Stimulated activated CD8-positive, alpha-beta memory T cell treated with anti-CD3 and anti-CD28 coated beads, Interleukin-4, amount 100 ng/mL, for 4 hours (primary cell): ENCODE data around the gene CDX1.

ENCODE experiments used
- DNase-seq, 2 donors: peaks; one replicate each; pipeline ENCODE4 v3.0.0-alpha.2; 2020; ENCODE audit warnings: low read depth in 2 of 2, low spot score in 1 of 2

Gene CDX1

DNA sequence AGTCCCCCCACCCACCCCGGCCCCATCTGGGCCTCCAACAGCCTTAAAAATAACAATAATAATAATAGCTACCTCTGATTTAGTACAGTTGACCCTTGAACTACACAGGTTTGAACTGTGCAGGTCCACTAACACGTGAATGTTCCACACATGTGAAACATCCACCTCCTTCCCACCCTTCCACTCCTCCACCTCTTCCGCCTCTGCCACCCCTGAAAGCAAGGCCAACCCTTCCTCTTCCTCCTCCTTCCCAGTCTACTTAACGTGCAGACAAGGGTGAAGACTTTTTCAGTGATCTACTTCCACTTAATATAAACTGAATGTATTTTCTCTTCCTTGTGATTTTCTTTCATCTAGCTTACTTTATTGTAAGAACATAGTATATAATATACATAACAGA lies 21.7 kb upstream of the CDX1 start:
- DNase-seq, result no peak

DNA sequence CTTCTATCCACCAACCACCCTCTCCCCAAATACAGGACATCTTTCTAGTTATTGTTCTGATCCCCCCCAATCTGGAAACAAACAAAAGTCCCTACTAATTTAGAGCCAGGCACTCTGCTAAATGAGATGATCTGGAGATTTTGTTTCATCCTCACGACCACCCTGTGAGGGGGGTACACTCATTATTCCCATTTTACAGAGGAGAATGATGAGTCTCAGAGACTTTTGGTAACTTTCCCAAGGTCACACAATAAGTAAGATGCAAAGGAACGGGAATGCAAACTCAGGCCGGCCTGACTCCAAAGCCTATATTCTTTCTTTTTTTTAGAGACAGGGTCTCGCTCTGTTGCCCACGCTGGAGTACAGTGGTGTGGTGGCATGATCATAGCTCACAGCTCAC lies 20.3 kb upstream of the CDX1 start:
- no peak for DNase-seq

DNA sequence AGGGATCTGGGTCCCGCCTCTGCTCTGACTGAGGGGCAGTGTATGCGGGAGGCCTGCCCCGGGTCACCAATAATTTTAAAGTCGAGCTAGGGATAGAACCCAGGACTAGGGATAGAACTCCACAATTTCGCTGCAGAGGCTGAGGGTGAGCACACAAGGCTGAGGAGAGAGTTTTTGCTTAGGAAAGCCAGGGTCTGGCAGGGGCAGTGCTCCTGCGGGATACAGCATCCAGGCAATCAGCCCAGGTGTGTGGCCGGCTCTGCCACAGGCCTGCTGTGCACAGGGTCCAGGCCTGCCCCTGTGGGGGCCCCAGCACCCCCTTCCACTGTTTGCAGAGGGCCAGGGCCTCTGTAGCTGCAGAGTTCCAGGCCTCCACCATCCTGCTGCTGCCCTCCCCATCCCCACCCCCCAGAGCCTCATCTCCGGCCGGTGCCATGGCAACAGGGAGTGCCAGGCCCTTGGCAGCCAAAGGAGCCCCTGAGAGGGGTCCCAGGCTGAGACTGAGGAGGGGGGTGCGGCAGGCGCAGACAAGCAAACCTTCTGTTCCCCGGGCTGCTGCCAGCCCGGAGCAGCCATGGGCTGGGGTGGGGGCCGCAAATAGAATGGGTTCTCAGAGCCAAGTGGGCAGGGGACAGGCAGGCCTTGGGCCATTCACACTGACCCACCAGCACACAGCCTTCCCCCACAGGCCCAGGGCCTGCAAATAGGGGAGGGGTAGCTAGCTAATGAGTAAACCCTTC lies 19.5 kb upstream of the CDX1 start:
- no peak for DNase-seq

DNA sequence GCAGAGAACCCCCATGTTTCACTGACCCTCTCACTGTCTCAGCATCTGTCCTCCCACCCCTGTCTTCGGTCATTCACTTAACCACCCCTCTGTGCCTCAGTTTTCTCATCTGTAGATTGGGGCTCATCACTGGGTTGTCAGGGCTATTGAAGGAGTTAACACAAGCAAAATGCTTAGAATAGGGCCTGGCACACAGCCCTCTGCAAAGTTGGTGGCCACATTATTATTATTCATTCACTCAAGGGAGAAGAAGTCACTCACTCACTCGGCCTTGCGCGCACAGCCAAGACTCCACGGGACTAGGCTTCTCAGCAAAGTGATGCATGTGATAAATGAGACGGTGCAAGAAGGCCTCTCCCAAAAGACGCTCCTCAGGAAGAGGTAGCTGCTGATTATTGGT lies 18.9 kb upstream of the CDX1 start:
- DNase-seq, result no peak

DNA sequence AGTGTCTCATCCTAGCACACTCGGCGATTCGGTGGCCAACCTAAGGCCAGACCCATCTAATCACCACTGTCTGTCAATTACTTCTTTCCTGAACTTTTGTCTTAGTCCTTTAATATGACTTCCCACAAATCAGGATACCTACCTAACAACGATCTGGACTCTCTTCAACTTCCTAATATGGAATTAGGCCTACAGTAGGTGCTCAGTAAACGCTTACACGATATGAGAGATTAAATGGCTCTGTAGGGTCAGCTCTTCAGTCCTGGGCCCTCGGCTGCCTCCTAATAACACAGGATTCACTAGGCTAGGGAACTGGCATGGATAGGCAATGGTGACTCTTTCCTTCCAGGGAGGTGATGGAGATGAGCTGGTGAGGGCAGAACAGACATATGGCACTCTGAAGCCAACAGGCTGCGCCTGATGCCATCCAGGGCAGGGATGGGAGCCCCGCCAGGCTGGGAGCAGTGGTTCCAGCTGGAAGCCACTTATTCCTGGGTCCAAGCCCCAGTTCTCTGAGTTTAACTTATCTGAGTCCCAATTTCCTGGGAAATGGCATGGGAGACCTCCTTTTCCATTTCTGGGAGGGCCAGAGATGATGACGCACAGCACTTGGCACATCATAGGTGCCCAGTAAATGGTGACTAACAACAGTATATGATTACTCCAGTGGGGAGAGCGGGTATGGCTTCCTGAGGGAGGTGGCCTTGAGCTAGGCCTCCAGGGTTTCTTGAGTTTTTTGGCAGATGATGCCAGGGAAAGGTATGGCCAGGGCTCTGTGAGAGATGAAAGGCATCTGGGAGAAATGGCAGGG lies 18.3 kb upstream of the CDX1 start:
- DNase-seq, result no peak

DNA sequence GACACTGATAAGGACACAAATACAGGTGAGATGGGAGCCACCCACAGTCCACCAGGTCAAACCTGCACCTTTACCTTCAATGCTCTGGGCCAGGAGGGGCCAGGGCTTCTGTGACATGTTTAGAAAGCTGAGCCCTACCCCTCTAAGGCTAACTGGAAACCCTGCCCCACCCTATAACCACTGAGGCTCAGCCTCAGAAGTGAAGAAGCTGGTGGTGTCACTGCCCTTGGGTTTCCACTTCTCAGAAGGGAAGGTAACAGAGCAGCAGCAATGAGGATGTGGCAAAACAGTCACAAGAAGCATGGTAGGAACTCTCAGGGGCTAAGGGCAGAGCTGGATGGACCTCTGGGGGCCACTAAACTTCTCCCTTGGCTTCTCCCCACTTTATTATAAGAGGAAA lies 17.0 kb upstream of the CDX1 start:
- no peak for DNase-seq

DNA sequence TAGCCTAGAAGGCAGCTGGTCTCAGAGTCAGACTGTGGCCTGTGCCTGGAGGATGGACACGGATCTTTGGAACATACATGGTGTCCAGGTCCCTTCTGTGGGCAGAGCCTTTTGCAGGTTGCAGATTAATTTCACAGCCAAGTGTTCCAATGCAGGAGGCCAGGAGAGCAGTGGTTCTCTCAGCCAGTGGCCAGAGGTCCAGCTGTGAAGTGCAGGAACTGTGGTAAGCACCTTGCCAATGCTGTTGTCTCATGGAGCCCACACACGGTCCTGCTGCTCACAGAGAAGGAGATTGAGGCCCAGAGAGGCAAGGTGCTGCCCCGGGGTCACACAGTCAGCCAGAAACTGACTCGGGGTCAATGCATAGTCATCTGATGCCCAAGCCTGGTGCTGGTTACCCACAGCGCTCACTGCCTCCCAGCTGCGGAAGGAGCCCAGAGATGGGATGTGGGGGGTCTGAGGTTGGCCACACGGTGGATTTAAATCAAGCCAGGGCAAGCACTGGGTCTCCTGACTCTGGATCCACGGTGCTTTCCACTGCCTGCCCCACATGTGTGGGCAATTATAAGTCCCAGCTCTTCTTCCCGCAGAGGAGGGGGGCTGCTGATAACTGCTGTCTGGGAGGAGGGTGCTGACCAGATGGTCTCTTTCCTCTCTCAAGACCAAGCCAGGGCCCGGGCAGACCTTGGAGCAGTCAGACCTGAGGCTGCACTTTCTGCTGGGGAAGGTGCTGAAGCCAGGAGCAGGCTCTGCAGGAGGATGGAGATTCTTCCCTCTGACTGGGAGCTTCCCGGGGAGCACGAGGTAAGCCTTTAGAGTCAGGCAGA lies 13.7 kb upstream of the CDX1 start:
- no peak for DNase-seq

DNA sequence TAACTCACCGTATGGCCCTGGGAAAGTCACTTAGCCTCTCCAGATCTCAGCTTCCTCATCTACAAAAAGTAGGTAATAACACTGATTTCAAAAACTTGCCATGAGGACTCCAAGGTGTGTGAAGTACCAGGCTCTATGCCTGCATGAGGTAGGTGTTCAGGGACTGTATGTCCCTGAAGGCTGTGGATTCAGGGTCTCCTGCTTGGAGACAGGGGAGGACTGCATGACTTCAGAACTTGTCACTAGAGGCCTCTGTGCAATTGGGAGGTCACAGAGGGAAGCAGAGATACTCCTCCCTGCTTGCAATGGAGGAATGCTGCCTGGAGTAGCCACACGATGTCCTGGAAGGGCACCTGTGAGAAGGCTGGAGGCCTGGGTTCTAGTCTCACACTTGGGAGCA lies 13.1 kb upstream of the CDX1 start:
- DNase-seq, result no peak

DNA sequence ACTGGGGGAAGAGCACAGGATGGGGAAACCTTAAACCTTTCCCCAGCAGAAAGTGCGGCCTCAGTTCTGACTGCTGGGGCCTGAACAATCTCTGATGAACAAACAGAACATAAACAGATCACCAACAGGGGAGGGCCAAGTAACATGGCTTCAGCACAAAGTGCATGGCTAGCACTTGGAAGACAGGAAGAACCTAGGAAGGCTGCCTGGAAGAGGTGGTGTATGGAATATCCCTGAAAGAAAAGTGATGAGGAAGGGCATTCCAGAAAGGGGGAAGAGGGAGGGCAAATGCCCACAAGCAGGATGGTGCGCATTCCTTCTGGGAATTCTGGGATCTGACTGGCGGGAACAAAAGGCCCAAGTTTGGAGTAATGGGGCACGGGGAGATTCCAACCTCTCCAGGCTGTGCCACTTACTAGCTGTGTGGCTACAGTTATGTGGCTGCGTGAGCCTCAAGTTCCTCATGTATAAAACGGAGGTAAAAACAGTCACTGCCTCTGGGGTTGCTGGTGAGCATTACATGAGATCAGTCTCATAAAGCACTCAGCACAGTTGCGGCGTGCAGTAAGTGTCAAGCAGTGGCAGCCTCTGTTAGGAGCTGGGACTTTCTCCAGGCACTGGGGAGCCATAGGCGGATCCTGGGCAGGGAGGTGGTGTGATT lies 12.5 kb upstream of the CDX1 start:
- no peak for DNase-seq

DNA sequence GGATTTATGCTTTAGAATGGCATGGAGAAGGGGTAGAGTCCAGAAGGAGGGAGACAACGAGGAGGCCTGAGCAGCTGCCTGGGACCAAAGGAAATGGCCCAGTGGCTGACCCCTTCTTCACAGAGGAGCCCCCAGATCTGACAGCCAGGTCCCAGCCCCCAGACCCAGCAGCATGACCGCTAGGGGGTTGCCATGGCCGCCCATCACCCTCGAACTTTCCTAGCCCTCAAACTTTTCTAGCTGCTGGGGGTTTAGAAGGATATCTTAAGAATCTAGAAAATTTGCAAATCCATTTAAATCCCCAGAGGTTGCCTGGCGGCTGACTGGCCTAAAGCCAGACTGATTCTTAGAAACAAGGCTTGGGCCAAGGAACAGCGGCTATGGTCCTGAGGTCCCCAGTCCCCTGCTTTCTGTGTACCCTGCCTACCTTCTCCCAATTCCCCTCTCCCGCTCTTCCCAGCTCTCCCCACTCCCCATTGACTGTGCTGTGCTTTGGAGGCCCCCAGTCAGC lies 11.9 kb upstream of the CDX1 start:
- no peak for DNase-seq

DNA sequence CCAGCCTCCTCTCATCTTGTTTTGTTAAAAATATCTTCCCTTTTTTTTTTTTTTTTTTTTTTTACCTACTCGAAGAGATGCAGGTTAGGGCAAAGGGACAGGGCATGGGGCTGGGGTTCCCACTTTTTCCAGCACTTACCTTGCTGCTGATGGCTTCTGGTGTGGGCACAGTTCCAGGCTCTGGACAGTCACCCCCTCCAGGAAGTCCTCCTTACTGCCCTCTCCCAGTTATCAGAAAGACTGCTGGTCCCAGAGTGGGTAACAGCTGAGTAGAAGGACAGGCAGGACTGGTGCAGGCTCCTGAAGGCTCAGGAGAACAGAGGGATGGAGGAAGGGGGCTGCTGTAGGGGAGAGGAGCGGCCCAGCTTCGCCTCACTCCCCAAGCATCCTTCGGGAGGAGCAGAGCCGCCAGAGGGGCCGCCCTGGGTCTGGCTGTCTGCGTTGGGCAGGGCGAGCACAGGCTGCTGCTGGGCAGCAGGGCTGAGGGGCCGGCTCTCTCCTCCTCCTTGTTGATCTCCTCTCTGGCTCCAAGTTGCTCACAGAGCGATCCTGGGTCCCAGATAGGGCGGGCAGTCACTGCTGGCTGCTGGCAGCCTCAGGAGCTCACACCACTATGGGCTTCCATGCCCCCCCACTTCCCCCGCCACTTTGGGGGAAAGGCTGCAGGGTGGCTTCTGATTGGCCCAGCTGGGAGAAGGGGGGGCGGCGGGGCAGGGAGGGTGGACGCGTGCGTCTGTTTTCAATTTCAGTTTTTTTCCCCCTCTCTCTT lies 11.1 kb upstream of the CDX1 start, which contains the start of gene PDGFRB:
Gene PDGFRB (minus strand): TSS at position 588 of the 769 bp plus-strand sequence. CDS start 18,798 bp downstream, outside the sequence.
- peak; percentile 17 to 39 for DNase-seq

DNA sequence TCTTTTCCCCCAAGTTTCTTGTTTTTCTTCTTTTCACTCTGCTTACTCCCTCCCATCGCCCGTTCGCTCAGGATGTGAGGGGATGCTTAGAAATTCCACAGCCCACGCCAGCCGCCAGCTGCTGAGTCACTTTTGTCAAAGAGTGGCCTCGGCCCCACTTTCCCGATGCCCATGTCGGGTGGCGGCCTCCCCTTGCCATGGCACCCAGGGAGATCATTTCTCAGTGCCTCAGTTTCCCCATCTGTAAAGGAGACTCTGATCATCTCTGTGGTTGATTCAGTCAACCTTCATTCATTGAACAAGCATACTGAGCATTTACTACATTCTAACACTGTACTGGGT lies 10.6 kb upstream of the CDX1 start:
- no peak for DNase-seq

DNA sequence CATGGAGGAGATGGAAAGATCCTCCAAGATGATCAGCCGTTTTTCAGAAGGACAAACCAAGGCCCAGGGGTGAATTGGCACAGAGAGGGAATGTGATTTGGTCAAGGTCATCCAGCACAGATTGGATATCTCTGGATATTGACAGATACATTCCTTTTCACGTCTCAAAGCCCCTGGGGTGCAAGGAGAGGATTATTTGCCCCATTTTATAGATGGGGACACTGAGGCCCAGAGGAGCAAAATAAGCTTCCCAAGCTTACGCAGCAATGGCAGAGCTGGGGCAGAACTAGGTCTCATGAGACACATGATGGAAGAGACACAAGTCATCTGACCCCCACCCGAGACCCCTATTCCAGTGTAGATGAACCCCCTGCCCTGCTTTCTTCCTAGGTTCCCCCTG lies 10.0 kb upstream of the CDX1 start:
- no peak for DNase-seq

DNA sequence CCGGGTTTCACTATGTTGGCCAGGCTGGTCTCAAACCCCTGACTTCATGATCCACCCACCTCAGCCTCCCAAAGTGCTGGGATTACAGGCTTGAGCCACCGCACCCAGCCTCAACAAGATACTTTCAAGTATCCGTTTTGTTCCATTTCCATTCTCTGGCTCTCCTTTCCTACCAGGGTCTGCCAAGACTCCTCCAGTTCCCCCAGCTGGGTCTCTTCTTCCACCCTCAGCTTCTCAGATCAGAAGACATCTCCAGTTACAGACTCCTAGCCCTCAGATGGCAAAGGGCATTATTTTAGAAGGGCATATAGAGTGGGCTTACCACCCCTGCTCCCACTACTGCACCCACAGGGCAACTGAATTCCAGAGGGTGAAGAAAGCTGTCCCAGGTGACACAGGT lies 9.4 kb upstream of the CDX1 start:
- no peak for DNase-seq

DNA sequence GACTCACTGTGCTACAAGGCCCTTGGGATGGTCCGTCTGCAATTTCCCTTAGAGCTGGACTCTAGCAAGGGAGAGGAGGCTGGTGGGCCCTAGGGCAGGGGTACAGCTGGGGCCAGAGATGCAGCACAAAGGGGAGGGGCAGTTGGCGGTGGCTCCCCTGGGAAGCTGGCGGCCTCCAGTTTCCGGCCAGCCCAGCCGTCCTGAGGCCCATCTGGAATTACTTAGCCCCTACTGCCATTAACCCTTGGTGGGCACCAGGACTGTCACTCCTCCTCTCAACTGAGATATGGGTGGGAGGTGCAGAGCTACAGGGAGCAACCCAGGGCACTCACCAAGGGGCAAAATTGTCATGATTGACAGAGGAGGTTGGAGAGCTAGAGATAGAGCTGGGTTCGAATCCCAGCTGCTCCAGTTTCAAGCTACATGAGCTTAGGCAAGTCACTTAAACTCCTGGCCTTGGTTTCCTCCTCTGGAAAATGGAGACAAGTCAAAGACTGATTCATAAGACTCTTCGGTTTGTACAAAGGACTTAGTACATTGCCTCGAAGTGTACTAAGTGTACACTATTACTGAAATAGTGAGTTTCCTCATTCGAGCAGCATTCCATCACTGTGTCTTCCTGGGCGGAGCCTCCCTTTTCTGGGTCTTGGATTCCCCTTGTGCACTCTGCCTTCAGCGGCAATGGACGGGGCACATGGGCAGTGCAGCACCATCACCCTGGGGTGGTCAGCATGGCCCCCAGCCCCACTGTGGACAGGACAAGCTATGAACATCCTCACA lies 8.2 kb upstream of the CDX1 start:
- DNase-seq, result no peak

DNA sequence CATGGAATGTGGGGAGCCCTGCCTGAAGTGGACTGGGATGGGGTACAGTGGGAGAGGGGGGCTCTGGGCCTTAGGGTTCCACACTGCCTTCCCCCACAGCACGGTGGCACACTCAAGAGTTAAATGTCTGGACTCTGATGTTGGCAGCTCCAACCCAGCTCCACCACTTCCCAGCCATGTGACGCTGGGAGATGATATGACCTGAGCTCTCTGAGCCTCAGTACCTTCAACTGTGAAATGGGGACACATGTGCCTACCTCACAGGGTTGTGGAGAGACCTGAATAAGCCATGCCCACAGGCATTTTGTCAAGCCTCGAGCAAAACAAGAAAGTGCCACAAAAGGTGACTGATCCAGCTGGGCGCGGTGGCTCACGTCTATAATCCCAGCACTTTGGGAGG lies 7.5 kb upstream of the CDX1 start:
- no peak for DNase-seq

DNA sequence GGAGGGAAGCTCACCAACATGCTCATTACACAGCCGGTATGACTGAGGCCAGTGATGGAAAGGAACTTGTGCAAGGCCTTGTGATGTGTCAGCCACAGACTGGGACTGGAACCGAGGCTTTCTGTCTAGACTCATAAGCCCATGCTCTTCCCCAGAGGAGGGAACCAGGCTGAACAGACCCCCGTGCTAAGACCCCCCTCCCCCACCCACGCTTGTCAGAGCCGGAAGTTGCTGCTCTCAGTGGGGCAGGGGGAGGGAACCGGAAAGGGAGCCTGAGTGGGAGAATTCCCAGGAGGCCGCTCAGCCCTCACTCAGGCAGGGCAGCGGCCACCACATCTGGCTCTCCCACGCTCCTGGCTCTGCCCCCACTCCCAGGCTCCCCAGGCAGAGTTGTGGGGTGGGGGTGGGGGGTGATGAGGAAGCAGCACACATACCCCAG lies 6.8 kb upstream of the CDX1 start:
- DNase-seq, result no peak

DNA sequence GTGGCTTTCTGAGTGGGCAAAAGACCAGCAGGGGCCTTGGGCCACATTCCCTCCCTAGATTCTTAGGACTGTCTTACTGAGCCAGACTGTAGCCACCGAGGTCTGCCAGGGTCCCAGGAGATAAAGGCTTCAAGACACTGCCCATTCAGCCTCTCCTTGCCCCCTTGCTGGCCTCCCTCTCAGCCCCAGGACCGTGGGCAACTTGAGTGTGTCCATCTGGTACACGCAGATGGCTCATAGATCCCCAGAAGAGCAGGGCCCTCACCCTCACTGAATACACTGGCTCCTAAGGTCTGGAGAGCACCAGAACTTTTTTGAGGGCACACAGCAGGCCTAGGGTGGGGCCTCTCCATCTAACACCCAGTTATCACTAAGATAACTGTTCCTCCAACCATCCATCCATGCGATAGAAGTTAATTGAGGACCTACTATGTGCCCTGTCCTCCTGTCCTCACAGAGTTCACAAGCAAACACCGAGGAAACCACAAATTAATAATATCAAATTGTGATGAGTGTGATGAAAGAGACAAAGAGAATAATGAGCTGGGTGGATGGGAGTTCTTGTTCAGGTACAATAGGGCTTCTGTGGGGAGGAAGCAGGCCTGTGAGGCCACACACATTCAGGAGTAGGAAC lies 6.0 kb upstream of the CDX1 start:
- no peak for DNase-seq
